Effector memory CD8-positive, alpha-beta T cell (primary cell): ENCODE measurements around the gene RPS27.
A peak's percentile ranks its signal among the peaks of the same experiment; 100 is the strongest.
"Not testable (repeated sequence)": the region's sequence is repeated elsewhere in the genome, so short reads cannot be mapped to it uniquely, and the experiment has no call there.

Experiments
- ATAC-seq: fragments of 150-1000 bp; cut with Tn5 transposase; replicated peaks from 2 replicates; pipeline ENCODE4 v1.10.0; 2021; ENCODE audit warnings: mild to moderate bottlenecking, moderate library complexity
- DNase-seq, 3 experiments: peaks; one replicate each; pipeline ENCODE4 v3.0.0; 2021
- H3K27ac Mint-ChIP-seq, 2 donors: one replicate each; pipeline ENCODE4 v1.8.0; 2022; ENCODE audit warnings: mild to moderate bottlenecking in 2 of 2, mixed read lengths in 2 of 2, moderate library complexity in 2 of 2
- H3K27me3 Mint-ChIP-seq, 2 donors: one replicate each; pipeline ENCODE4 v1.8.0; 2022; ENCODE audit warnings: mixed read lengths in 2 of 2
- H3K36me3 Mint-ChIP-seq: one replicate; pipeline ENCODE4 v1.8.0; 2022; ENCODE audit warnings: mild to moderate bottlenecking, moderate library complexity, mixed read lengths; ENCODE audit not compliant: insufficient read depth
- H3K4me1 Mint-ChIP-seq, 2 donors: one replicate each; pipeline ENCODE4 v1.8.0; 2022; ENCODE audit warnings: low read depth in 2 of 2, mixed read lengths in 2 of 2
- H3K4me3 Mint-ChIP-seq, 2 donors: one replicate each; pipeline ENCODE4 v1.8.0; 2022; ENCODE audit warnings: mild to moderate bottlenecking in 2 of 2, mixed read lengths in 2 of 2, moderate library complexity in 2 of 2
- H3K9me3 Mint-ChIP-seq, 2 donors: one replicate each; pipeline ENCODE4 v1.8.0; 2022; ENCODE audit warnings: mixed read lengths in 2 of 2

RPS27 gene

DNA sequence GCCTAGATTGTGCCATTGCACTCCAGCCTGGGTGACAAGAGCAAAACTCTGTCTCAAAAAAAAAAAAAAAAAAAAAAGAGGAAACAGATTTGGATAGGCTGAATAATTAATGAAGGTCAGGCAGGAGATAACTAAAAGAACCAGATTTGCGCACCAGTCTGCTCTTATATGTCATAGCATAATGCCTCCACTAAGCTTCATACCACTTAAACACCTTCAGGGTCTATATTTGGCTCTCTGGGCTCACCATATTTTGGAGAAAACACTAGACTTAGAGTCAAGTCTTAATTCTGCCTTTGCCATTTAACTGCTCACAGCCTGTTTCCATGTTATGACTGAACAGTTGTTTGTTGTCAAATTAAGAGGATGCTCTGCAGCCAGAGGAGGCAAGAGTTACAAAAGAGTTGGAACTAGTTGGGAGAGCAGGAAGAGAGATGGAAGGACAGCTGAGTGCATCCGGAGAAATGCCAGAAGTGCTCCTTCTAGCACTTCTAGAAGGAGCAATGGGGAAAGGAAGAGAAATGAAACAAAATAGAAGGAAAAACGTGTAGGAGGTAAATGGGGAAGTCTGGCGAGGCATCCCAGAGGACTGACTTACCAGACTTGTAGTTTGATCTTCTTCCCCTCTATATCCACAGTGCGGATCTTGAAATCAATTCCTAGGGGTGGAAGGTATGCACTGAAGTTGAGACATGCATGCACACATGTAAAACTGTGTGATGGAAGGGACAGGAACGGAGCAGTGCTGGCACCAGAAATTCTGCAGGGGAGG is 6.3 kb upstream of the RPS27 start:
- no peak for DNase-seq
- ATAC-seq: no peak

DNA sequence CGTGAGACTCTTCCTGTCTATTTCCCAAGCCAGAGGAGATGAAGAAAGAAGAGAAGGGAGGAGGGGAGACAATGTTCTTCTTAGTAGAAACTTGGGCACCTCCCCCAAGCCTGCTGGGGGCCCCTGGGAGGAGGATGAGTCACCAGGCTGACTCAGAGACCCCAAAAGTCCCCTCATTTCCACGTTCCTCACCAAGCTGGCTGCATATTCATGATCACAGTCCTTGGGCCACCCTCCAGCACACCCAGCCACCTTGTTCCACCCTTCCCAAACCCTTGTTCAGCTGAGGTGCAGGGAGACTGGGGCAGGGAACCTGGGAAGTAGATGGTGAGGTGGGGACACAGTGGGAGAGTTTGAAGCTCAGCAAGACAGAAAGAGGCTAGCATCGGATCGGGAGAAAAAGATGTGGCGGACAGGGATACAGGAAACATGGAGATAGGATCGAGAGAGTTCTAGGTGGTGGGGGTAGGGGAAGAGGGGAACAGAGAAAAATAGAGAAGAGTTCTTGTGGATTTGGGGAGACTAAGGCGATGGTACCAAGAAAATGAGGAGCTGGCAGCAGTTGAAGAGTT is 5.1 kb upstream of the RPS27 start:
- Mint-ChIP-seq H3K9me3 (no peaks in the 10 kb centered on the region), H3K4me3 (no peak overlapping the region), H3K4me1 (peaks cover 12 to 16% of the 10 kb centered on the region in 2 donors), H3K27me3 (peaks cover 9 to 14% of the 10 kb centered on the region in 2 donors), H3K36me3 (peaks cover 2% of the 10 kb centered on the region), H3K27ac (no peak overlapping the region)
- ATAC-seq: no peak
- DNase-seq: no peak

More for the DNA sequence above, 6.3 kb upstream of the RPS27 start:
- H3K27ac Mint-ChIP-seq: no peak overlapping the region
- peaks cover 9 to 14% of the 10 kb centered on the region in 2 donors for H3K27me3 Mint-ChIP-seq
- H3K9me3 Mint-ChIP-seq: no peaks in the 10 kb centered on the region
- no peaks in the 10 kb centered on the region for H3K36me3 Mint-ChIP-seq
- peaks cover 6 to 8% of the 10 kb centered on the region in 2 donors for H3K4me1 Mint-ChIP-seq
- H3K4me3 Mint-ChIP-seq: no peak overlapping the region

DNA sequence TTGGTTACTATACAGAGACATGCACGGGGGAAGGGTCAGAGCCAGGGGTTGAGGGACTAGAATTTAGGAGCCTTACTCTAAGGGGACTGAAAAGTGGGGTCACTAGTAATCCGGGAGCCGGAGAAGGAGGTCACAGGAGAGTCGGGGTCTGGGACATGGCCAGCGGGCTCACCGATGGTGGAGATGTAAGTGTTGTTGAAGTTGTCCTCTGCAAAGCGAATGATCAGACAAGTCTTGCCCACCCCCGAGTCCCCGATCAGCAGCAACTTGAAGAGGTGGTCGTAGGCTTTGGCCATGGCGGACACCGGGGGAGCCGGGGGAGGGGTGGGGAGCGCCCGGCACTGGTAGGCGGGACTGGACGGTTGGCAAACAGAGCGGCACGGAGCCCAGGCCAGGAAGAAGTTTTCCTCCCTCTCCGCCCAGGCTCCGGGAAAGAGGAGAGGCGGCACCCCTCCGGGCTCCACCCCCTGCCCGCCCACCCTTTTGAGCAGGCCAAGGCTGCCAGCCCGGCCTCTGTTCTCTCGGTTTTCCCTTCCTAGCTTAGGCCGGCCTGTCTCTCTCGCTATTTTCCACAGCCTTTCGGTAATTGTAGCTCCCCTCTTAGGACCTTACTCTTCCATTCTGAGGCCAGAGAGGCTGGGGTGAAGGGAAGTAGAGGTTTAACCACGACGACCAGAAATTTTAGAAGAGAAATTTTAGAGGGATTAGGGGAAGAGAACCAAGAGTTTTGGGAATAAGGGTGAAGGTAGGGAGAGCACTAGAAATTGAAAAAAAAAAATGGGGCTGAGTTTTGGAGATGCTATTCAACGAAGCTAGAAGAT is 4.4 kb upstream of the RPS27 start, which contains the start of gene RAB13:
Gene RAB13, minus strand, starts transcription at position 399 of the 821 bp plus-strand sequence. Its CDS starts 103 bp downstream, at position 296.
- peaks cover 9% of the 10 kb centered on the region for H3K36me3 Mint-ChIP-seq
- peaks cover 9 to 14% of the 10 kb centered on the region in 2 donors for H3K27me3 Mint-ChIP-seq
- H3K4me1 Mint-ChIP-seq: peaks cover 16 to 19% of the 10 kb centered on the region in 2 donors
- no peak for DNase-seq
- no peak for ATAC-seq
- peak within 1 kb of the TSS; percentile 52 to 74 for H3K27ac Mint-ChIP-seq
- H3K4me3 Mint-ChIP-seq: peak within 1 kb of the TSS; percentile 23 to 44
- no peaks in the 10 kb centered on the region for H3K9me3 Mint-ChIP-seq

DNA sequence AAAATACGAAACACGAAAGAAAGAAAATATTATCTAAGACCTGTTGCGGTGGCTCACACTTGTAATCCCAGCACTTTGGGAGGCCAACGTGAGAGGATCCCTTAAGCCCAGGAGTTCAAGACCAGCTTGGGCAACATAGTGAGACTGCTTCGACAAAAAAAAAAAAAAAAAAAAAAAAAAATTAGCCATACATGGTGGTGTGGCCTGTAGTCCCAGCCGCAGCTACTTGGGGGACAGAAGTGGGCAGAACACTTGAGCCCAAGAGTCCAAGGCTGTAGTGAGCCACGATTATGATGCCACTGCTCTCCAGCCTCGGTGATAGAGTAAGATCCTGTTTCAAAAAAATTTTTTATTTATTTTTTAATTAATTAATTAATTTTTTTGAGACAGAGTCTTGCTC is 2.9 kb upstream of the RPS27 start:
- no peak for ATAC-seq
- Mint-ChIP-seq H3K27me3 (peaks cover 9 to 14% of the 10 kb centered on the region in 2 donors), H3K27ac (no peak overlapping the region), H3K9me3 (no peaks in the 10 kb centered on the region), H3K4me1 (peaks cover 28 to 32% of the 10 kb centered on the region in 2 donors), H3K36me3 (peaks cover 24% of the 10 kb centered on the region), H3K4me3 (no peak overlapping the region)
- no peak for DNase-seq

- peaks cover 60% of the 10 kb centered on the region for H3K36me3 Mint-ChIP-seq
- peaks cover 34 to 36% of the 10 kb centered on the region in 2 donors for H3K4me1 Mint-ChIP-seq
- H3K27ac Mint-ChIP-seq: peak overlapping the region; percentile 96 to 100
- DNase-seq (no peak), ATAC-seq (no peak)
- no peaks in the 10 kb centered on the region for H3K9me3 Mint-ChIP-seq
- H3K27me3 Mint-ChIP-seq: no peaks in the 10 kb centered on the region
- H3K4me3 Mint-ChIP-seq: peak overlapping the region; percentile 88 to 97
These were observed 629 bp downstream of the RPS27 start for GRCh38 chr1:153991151-153991630.

DNA sequence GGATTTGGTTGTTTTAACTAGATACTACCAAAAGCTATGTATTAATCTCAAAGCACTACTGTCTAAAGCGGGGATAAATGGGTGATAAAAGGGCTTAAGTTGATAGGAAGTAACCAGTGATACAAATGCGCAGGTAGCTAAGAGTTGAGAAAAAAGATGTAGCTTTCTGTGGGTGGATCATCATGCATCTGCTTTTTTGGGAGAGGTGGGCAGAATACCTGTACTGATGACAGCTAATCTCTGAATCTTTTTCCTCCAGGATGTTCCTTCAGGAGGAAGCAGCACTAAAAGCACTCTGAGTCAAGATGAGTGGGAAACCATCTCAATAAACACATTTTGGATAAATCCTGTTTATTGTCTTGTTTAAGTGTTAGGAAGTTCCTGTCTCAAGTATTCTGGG is 1.2 kb downstream of the RPS27 start:
- DNase-seq (no peak), ATAC-seq (no peak)
- no peaks in the 10 kb centered on the region for H3K9me3 Mint-ChIP-seq
- H3K27me3 Mint-ChIP-seq: no peaks in the 10 kb centered on the region
- H3K27ac Mint-ChIP-seq: peak overlapping the region; percentile 96 to 100
- peaks cover 60% of the 10 kb centered on the region for H3K36me3 Mint-ChIP-seq
- peaks cover 32 to 33% of the 10 kb centered on the region in 2 donors for H3K4me1 Mint-ChIP-seq
- H3K4me3 Mint-ChIP-seq: peak overlapping the region; percentile 88 to 97

- no peak for ATAC-seq
- H3K27ac Mint-ChIP-seq: no peak overlapping the region
- H3K4me3 Mint-ChIP-seq: peak overlapping the region in 1 of 2 donors; percentile 11
These were observed 4.6 kb downstream of the RPS27 start for GRCh38 chr1:153995202-153995601.

GRCh38 chr1:153995640-153996039 is 5.1 kb downstream of the RPS27 start:
- no peak overlapping the region for H3K27ac Mint-ChIP-seq
- H3K27me3 Mint-ChIP-seq: no peaks in the 10 kb centered on the region
- H3K9me3 Mint-ChIP-seq: no peaks in the 10 kb centered on the region
- ATAC-seq (no peak), DNase-seq (no peak)
- H3K4me3 Mint-ChIP-seq: peak overlapping the region in 1 of 2 donors; percentile 11
- H3K36me3 Mint-ChIP-seq: peaks cover 56% of the 10 kb centered on the region
- peaks cover 18 to 19% of the 10 kb centered on the region in 2 donors for H3K4me1 Mint-ChIP-seq

More at GRCh38 chr1:153995202-153995601, 4.6 kb downstream of the RPS27 start:
- Mint-ChIP-seq H3K27me3 (no peaks in the 10 kb centered on the region), H3K9me3 (no peaks in the 10 kb centered on the region), H3K36me3 (peaks cover 60% of the 10 kb centered on the region), H3K4me1 (peaks cover 23 to 24% of the 10 kb centered on the region in 2 donors)
- DNase-seq: no peak

DNA sequence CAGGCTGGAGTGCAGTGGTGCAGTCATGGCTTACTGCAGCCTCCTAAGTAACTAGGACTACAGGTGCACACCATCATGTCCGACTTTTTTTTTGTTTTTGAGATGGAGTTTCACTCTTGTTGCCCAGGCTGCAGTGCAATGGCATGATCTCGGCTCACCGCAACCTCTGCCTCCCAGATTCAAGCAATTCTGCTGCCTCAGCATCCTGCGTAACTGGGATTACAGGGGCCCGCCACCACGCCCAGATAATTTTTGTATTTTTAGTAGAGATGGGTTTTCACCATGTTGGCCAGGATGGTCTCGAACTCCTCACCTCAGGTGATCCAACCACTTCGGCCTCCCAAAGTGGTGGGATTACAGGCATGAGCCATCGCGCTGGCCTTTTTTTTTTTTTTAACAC is 6.3 kb downstream of the RPS27 start:
- H3K27me3 Mint-ChIP-seq, H3K4me3 Mint-ChIP-seq, H3K9me3 Mint-ChIP-seq, ATAC-seq, DNase-seq: not testable (repeated sequence)
- peaks cover 9 to 11% of the 10 kb centered on the region in 2 donors for H3K4me1 Mint-ChIP-seq
- H3K36me3 Mint-ChIP-seq: peaks cover 43% of the 10 kb centered on the region
- H3K27ac Mint-ChIP-seq: peak overlapping the region in 1 of 2 donors; percentile 35

DNA sequence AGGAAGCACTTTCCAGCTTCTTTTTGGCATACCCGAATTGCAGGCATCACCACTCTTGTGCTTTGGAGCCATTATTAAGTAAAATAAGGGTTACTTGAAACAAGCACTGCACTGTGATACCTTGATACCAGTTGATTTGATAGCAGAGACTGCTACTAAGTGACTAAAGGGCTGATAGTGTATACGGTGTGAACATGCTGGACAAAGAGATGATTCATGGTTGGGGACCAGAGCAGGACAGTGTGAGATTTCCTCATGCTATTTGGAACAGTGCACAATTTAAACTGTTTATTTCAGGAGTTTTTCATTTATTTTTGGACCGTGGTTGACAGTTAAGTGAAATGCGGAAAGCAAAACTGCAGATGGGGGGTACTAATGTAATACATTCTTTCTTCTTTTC is 9.9 kb downstream of the RPS27 start:
- Mint-ChIP-seq H3K9me3 (no peaks in the 10 kb centered on the region), H3K27me3 (no peaks in the 10 kb centered on the region), H3K4me1 (peaks cover 0 to under 1% of the 10 kb centered on the region in 2 donors), H3K36me3 (peaks cover 8% of the 10 kb centered on the region), H3K27ac (no peak overlapping the region), H3K4me3 (no peak overlapping the region)
- ATAC-seq (no peak), DNase-seq (no peak)

- Mint-ChIP-seq H3K27ac (no peak overlapping the region), H3K4me3 (no peak overlapping the region), H3K4me1 (no peaks in the 10 kb centered on the region), H3K36me3 (no peaks in the 10 kb centered on the region), H3K9me3 (no peaks in the 10 kb centered on the region), H3K27me3 (no peaks in the 10 kb centered on the region)
- no peak for DNase-seq
- ATAC-seq: no peak
These were observed 15.6 kb downstream of the RPS27 start for GRCh38 chr1:154006136-154006535.

DNA sequence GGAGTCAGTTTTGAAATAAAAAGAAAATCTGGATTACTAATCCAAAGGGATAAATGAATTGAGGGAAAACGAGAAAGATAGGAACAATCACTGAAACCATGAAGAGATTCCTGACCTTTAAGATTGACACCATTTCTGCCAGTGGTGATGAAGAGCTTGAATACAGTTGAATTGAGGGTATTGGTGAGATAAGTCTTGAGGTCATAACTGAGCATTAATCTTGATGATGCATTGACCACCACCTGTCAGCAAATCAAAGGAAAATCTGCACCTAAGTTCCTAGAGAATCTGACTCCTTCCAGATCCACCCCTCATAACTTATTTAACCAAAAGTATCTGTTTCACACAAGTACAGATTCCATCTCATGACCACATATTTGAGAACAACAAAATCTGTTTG is 21.6 kb downstream of the RPS27 start:
- Mint-ChIP-seq H3K27me3 (no peaks in the 10 kb centered on the region), H3K4me1 (no peaks in the 10 kb centered on the region), H3K4me3 (no peak overlapping the region), H3K9me3 (no peaks in the 10 kb centered on the region), H3K36me3 (no peaks in the 10 kb centered on the region), H3K27ac (no peak overlapping the region)
- ATAC-seq (no peak), DNase-seq (no peak)

GRCh38 chr1:154012543-154012942 is 22.0 kb downstream of the RPS27 start:
- not testable (repeated sequence) for H3K4me1 Mint-ChIP-seq, H3K27me3 Mint-ChIP-seq, H3K9me3 Mint-ChIP-seq, ATAC-seq, DNase-seq, H3K27ac Mint-ChIP-seq, H3K36me3 Mint-ChIP-seq, H3K4me3 Mint-ChIP-seq
